GM12892 (cell line): Measurements from ENCODE around the gene KCNJ5.

Experiments used
- DNase-seq: peaks from one replicate; pipeline ENCODE4 v3.0.0; 2011; ENCODE audit not compliant: insufficient read length
- FAIRE-seq: peaks from 2 replicates; lab custom pipeline; 2011; peaks lifted over from hg19 to GRCh38; lab: Jason Lieb, UNC
- POLR2A ChIP-seq: IDR thresholded peaks from 2 replicates; pipeline ENCODE4 v1.6.1; 2011; ENCODE audit warnings: low read depth, low read length, control low read depth
- POLR2AphosphoS5 ChIP-seq: IDR thresholded peaks from 2 replicates; pipeline ENCODE4 v1.6.1; 2011; ENCODE audit warnings: low read depth, low read length, control low read depth
- TAF1 ChIP-seq: IDR thresholded peaks from 2 replicates; pipeline ENCODE4 v1.6.1; 2011; ENCODE audit warnings: low read depth, mild to moderate bottlenecking, control low read depth, low read length, borderline replicate concordance

The KCNJ5 gene

DNA sequence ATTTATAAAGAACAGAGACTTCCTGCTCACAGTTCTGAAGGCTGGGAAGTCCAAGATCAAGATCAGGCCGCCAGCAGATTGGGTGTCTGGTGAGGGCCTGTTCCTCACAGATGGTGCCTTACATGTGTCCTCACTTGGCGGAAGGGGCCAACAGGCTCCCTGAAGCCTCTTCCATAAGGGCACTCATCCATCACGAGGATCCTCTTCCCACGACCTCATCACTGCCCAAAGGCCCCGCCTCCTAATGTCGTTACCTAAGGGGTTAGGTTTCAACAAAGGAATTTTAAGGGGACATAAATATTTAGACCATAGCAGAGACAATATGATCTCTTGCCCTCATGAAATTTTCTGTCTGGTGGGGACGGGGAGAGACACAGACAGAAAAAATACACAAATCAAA, 32.9 kb downstream of the KCNJ5 start:
- TF ChIP-seq POLR2AphosphoS5 (no peak), POLR2A (no peak), TAF1 (no peak)
- DNase-seq (no peak), FAIRE-seq (no peak)

DNA sequence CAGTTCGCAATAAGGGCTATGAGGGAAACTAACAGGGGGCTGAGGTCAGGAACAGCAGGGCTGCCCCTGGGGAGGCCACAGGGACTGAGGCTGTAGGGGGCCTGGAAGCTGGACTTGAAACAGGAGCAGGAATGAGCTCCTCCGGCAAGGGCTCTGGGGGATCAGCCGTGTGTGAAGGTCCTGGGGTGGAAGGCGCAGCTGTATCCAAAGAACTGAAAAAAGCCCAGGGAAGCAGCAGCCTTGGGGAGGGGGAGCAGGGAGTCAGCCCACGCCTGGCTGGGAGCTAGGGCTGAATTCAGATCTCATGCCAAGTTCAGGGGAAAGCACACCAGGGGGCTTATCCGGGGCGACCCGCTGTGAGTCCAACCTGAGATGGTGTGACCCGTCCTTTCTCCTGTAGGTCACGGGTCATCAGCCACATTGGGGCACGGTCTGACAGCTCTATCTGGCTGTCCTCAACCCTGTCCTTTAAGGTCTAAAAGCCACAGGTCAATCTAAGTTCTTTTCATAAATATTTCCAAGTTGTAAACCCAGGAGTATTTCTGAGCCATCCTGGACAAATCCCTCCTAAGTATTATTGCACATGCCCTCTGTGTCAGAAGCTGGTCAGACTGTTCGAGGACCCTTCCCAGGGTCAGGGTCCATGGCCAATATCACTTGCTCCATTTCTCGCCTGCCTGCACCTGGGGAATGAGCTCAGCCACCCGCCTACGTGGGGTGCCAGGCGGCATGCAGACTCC, 33.5 kb downstream of the KCNJ5 start:
- DNase-seq (no peak), FAIRE-seq (no peak)
- TF ChIP-seq POLR2A (no peak), POLR2AphosphoS5 (no peak), TAF1 (no peak)

DNA sequence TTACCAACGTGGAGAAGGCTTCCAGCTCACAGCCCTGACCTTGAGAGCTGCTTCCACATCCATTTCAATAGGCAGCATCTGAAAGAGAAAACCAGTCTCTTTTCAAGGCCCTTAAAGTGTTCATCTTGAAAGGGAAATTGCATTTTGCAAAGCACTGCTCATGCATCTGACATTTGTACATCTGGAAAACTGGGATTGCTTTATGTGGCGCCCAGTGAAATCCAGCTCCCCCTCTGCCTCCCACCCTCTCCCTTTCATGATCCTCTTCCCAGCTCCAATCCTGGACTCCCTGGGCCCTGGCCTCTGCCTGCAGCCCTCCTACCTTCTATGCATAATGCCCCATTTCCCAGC, 34.1 kb downstream of the KCNJ5 start:
- FAIRE-seq (no peak), DNase-seq (no peak)
- no peak for TF ChIP-seq POLR2A
- no peak for TF ChIP-seq POLR2AphosphoS5
- TF ChIP-seq TAF1, result no peak

DNA sequence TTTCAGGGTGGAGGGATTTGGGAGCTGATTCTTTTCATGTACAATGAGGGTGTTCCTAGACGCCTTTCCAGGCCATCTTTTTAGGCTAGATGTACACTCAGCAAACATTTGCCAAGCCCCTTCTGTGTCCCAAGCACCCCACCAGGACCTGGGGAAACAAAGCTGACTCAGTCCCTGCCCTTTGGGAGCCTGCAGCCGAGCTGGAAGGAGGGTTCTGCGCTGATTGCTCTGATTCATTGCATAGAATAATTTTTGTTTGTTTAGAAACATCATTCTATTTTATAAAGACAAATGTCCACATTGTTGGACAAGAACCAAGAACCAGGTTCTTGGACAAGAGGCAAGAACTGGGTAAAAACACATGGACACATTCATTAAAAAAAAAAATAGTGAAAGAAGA, 34.8 kb downstream of the KCNJ5 start:
- FAIRE-seq (no peak), DNase-seq (no peak)
- no peak for TF ChIP-seq TAF1
- no peak for TF ChIP-seq POLR2AphosphoS5
- no peak for TF ChIP-seq POLR2A

DNA sequence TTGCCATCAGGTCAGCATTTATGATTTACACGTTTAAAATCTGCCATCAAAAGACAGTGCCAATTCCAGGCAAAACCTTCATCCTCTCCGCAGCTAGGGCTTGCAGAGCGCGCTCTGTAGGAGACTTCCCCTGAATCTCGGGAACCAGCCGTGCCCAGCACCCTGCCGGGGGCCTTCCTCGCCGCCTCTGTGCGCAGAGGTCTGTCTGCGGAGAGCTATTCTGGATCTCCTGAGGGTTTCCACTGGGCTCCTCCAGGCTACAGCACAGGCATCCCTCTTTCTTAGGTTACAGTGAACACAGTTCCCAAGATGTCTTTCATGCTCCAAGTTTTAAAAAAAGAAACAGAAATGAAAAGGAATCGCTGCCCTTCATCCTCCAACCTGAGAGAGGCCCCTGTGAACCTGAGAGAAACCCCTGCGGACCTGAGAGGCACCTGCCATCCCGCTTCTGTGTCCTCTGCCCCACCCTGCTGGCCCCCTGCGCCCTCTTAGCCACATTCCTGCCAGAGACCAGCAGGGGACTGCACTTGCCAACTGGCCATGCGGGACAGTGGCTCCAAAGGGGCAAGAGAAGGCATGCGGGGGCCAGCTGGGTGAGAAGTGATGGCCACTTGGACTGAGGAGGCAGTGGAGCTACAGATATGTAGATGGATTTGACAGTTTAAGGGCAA, 35.4 kb downstream of the KCNJ5 start:
- FAIRE-seq (no peak), DNase-seq (no peak)
- TF ChIP-seq POLR2A, result no peak
- TF ChIP-seq POLR2AphosphoS5, result no peak
- no peak for TF ChIP-seq TAF1

DNA sequence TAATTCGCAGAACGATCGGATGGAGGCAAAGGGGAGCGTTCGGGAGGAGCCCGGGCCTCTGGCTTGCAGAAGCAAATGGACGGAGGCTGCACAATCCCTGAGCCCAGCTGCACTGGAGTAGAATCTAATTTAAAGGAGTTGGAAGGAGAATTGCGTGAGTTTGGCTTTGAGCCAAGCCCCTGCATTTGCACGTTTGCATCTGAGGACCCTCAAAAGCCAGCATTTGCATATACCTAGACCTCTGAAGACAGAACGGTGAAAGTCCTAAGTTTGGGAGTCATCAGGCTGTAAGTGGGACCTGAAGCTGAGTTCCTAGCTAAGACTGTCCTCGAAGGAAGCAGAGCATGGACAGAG, 35.9 kb downstream of the KCNJ5 start:
- TF ChIP-seq POLR2AphosphoS5 (no peak), POLR2A (no peak), TAF1 (no peak)
- DNase-seq, result no peak
- no peak for FAIRE-seq

DNA sequence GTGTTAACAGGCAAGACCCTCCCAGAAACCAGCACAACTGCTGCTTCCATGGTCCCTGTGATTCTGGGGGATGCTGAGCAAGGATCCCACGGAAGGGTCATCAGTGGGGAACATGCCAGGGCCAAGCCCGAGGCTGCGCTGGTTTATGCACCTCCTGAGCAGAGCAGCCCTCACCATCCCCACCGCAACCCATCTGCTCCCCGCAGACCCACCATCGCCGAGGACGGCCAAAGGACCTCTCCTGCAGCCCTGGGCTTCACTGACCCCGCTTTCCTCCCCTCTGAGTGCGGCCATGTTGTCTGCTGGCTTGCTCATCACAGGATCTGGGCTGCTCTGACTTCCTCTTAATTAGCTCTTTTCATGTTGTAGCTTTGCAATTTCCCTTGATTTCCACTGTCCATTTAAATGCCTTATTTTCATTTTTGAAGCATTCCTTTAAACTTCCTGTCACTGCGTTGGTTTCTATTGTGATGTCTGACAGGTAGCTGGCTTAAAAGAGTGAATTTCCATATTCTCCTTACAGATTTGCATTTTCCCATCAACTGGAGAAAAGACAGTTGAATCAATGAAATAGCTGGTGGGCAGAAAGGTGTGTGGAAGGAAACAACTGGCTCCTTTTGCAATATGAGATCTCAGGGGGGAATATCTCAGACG, 36.7 kb downstream of the KCNJ5 start:
- peak; percentile 30 for FAIRE-seq
- DNase-seq, result no peak
- TF ChIP-seq TAF1 (no peak), POLR2AphosphoS5 (no peak), POLR2A (no peak)

DNA sequence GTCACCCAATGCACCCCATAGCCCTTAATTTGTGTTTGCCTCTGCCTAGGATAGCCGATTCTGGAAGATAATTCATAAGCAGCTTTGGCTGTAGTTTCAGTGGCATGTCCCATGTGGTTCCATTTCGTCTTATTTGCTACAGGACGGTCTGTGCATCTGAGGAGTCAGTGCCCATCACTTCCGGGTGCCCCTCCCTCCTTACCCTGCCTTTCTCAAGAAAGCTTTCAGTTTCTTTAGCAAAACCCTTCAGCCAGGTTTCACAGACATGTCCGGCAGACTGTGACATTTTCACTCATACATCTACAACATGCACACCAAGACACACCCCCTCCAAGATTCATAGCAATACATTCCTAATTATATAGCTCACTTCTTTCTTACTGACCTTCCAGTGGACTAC, 37.2 kb downstream of the KCNJ5 start:
- no peak for TF ChIP-seq POLR2A
- DNase-seq (peak; percentile 59), FAIRE-seq (peak; percentile 42)

DNA sequence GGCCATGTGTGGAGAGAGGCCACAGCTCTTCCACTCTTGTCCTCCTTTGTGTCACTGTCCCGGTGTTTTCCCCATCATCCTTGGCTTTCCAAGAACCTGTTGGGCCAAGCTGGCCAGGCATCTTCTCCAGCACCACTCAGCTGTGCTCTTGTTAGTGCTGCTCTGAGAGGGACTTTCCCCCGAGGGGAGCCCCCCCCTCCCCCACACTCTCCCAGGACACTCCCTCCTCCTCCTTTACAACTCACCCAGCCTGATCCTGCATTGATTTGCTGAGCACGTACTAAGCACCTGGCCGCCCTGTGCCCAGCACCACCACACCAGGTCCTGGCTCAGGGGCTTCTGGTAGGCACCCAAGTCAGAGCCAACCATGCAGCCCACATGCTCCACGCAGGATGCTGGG, 38.3 kb downstream of the KCNJ5 start:
- DNase-seq, result no peak
- TF ChIP-seq POLR2AphosphoS5, result no peak
- no peak for TF ChIP-seq TAF1
- no peak for TF ChIP-seq POLR2A
- FAIRE-seq, result peak; percentile 50

DNA sequence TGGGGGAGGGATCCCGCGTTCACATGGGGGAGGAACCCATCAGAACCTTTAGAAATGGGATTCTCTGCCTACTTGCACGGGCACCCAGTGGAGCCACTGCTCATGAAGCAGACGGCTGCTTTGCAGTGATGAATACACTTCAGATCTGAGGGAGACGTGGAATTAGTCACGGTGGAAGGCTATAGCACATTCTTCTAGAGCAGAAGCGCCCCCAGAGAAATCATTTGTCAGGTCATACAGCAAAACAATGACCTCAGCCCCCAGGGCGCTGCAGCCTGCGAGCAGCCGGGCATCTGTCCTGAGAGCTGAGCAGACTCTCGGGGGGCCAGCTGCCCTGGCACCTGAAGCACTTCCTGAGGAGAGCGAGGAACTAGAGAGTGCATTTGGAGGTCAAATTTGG, 38.8 kb downstream of the KCNJ5 start:
- DNase-seq (no peak), FAIRE-seq (no peak)
- no peak for TF ChIP-seq TAF1
- no peak for TF ChIP-seq POLR2A
- TF ChIP-seq POLR2AphosphoS5, result no peak

DNA sequence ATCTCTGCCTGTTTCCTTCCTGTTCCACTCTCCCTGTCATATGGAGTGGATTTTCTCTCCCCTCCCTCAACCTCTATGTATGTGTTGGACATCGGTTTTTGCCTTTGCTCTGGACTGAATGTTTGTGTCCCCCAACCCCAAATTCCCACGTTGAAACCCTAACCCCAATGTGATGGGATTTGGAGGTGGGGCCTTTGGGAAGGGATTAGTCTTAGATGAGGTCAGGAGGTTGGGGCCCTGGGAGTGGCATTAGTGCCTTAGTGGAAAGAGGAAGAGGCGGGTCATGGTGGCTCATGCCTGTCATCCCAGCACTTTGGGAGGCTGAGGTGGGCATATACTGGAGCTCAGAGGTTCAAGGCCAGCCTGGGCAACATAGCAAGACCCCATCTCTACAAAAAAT, 39.9 kb downstream of the KCNJ5 start:
- FAIRE-seq (no peak), DNase-seq (no peak)
- TF ChIP-seq POLR2AphosphoS5 (no peak), TAF1 (no peak), POLR2A (no peak)

DNA sequence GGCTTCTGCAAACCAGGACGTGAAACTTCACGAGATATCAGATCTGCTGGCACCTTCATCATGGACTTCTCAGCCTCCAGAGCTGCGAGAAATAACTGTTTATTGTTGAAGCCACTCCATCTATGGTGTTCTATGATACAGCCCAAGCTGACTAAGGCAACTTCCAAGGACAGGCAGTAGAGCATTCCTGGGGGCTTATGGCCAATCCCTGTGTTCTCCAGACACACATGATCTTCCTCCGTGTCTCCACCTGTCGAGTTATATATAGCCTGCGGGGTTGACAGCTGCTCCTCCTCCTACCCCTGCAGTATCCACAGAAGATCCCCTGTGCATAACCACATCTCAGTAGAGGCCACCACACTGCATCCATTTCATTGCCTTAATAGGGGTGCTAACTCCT, 40.5 kb downstream of the KCNJ5 start:
- no peak for TF ChIP-seq TAF1
- TF ChIP-seq POLR2A, result no peak
- no peak for TF ChIP-seq POLR2AphosphoS5
- DNase-seq (no peak), FAIRE-seq (no peak)
